ENCODE data around the gene RAI14. TPM values are rescaled to one million over a fixed set of nuclear protein-coding genes. Genes with fewer than 3 reads are reported as not detected.

The RAI14 gene
- total RNA-seq, 2 experiments from 2014 or later: 0.92 to 12.3 TPM

DNA sequence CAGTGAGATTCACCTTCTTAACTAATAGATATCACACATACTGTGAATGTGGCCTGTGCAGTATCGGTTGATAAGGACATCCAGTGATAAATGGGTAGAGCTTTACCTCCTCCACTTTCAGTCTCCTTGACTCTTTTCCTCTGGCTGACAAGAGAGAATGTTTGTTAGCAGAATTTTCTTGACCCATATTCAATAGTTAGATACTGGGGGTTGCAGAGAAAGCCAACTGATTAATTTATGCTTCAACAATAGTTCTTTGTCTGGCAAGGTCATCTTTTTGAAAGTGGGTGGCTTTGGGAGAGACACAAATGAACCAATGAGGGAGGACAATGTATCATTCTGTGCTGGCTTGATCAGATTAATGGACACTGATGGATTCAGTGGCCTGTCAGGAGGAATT lies 213.1 kb downstream of the RAI14 start:
- no TSS peak for BruUV-seq (replicated peaks)
- H3K4me1 ChIP-seq (ENCODE audit: insufficient read depth, low read length, poor library complexity, severe bottlenecking): no peaks in the 10 kb centered on the region
- no peaks in the 10 kb centered on the region for H3K9me3 ChIP-seq (ENCODE audit: low read length)
- H3K4me3 ChIP-seq (ENCODE audit: low read depth, low read length, poor library complexity, severe bottlenecking): no peak overlapping the region
- intact Hi-C loops (cut with micrococcal nuclease; ENCODE audit: unreplicated experiment): no loop called here
- TF ChIP-seq CTCF (conservative IDR thresholded peaks at IDR 0.05; ENCODE audit: low read length) (no peak), EZH2phosphoT487 (IDR thresholded peaks at IDR 0.05; ENCODE audit: borderline replicate concordance, low read depth, low read length) (no peak)
- H3K27ac ChIP-seq (ENCODE audit: low read depth, low read length, poor library complexity, severe bottlenecking): no peak overlapping the region
- ChIA-PET POLR2A (no interaction called here), CTCF (ENCODE audit: unreplicated experiment) (interaction anchor here (1.1 kb wide), 1 partner anchor 12 kb away, joined by 3 read pairs; no protein-coding TSS in a partner anchor)
- no peaks in the 10 kb centered on the region for H4K20me1 ChIP-seq (ENCODE audit: insufficient read depth, low read length)
- no peaks in the 10 kb centered on the region for H3K36me3 ChIP-seq (ENCODE audit: insufficient read depth, low read length)
- H3K9me2 ChIP-seq (ENCODE audit: insufficient read depth, low read length): no peaks in the 10 kb centered on the region
- H3K4me2 ChIP-seq (ENCODE audit: low read length): no peak overlapping the region
- H2AFZ ChIP-seq (ENCODE audit: low read length): no peak overlapping the region
- no peaks in the 10 kb centered on the region for H3K79me2 ChIP-seq (ENCODE audit: insufficient read depth, low read depth, low read length)
- DNase-seq (ENCODE audit: low spot score): no peak

DNA sequence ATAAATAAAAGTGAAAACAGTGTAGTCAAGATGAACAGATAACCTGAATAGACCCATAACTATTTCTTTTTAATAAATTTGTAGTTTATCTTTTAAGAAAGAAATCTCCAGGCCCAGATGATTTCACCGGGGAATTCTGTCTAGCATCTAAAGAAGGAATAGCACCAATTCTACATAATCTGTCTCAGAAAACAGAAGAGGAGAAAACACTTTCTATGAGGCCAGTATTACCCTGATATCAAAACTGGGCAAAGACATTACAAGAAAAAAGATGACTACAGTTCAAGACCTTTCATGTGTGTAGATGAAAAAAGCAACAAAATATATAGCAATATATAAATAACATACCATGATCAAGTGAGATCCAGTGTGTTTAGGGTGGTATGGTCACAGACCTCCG lies 214.3 kb downstream of the RAI14 start:
- Histone ChIP-seq H4K20me1 (ENCODE audit: insufficient read depth, low read length) (no peaks in the 10 kb centered on the region), H3K4me3 (ENCODE audit: low read depth, low read length, poor library complexity, severe bottlenecking) (no peak overlapping the region), H3K36me3 (ENCODE audit: insufficient read depth, low read length) (no peaks in the 10 kb centered on the region), H3K79me2 (ENCODE audit: insufficient read depth, low read depth, low read length) (no peaks in the 10 kb centered on the region), H3K27ac (ENCODE audit: low read depth, low read length, poor library complexity, severe bottlenecking) (no peak overlapping the region), H3K9me3 (ENCODE audit: low read length) (no peaks in the 10 kb centered on the region), H3K4me1 (ENCODE audit: insufficient read depth, low read length, poor library complexity, severe bottlenecking) (no peaks in the 10 kb centered on the region), H3K9me2 (ENCODE audit: insufficient read depth, low read length) (no peaks in the 10 kb centered on the region), H3K4me2 (ENCODE audit: low read length) (no peak overlapping the region), H2AFZ (ENCODE audit: low read length) (no peak overlapping the region)
- no TSS peak for BruUV-seq (replicated peaks)
- no peak for TF ChIP-seq EZH2phosphoT487 (IDR thresholded peaks at IDR 0.05; ENCODE audit: borderline replicate concordance, low read depth, low read length)
- no peak for TF ChIP-seq CTCF (conservative IDR thresholded peaks at IDR 0.05; ENCODE audit: low read length)
- ChIA-PET CTCF (ENCODE audit: unreplicated experiment) (no interaction called here), POLR2A (no interaction called here)
- intact Hi-C loops (cut with micrococcal nuclease; ENCODE audit: unreplicated experiment): no loop called here
- no peak for DNase-seq (ENCODE audit: low spot score)

DNA sequence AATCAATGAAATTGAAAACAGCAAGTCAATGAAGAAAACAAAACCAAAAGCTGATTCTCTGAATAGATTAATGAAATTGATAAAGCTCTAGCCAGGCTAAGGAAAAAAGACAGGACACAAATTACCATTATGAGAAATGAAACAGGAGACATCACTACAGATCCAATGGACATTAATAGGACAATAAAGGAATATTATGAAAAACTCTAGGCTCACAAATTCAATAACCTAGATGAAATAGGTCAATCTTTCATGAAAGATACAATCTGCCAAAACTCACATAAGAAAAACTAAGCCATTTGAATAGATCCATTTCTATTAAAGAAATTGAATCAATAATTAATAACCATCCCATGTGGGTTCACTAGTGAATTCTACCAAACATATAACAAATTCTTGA lies 220.1 kb downstream of the RAI14 start:
- no TSS peak for BruUV-seq (replicated peaks)
- ChIA-PET CTCF (ENCODE audit: unreplicated experiment) (no interaction called here), POLR2A (interaction anchor here (1.0 kb wide), 1 partner anchor 17 kb away, joined by 3 read pairs; no protein-coding TSS in a partner anchor)
- Histone ChIP-seq H3K4me3 (ENCODE audit: low read depth, low read length, poor library complexity, severe bottlenecking) (no peak overlapping the region), H3K4me1 (ENCODE audit: insufficient read depth, low read length, poor library complexity, severe bottlenecking) (no peaks in the 10 kb centered on the region), H2AFZ (ENCODE audit: low read length) (no peak overlapping the region), H3K9me2 (ENCODE audit: insufficient read depth, low read length) (no peaks in the 10 kb centered on the region), H3K27ac (ENCODE audit: low read depth, low read length, poor library complexity, severe bottlenecking) (no peak overlapping the region), H3K4me2 (ENCODE audit: low read length) (no peak overlapping the region), H3K79me2 (ENCODE audit: insufficient read depth, low read depth, low read length) (no peaks in the 10 kb centered on the region), H3K36me3 (ENCODE audit: insufficient read depth, low read length) (no peaks in the 10 kb centered on the region), H3K9me3 (ENCODE audit: low read length) (no peaks in the 10 kb centered on the region), H4K20me1 (ENCODE audit: insufficient read depth, low read length) (no peaks in the 10 kb centered on the region)
- TF ChIP-seq CTCF (conservative IDR thresholded peaks at IDR 0.05; ENCODE audit: low read length): no peak
- no peak for TF ChIP-seq EZH2phosphoT487 (IDR thresholded peaks at IDR 0.05; ENCODE audit: borderline replicate concordance, low read depth, low read length)
- no peak for DNase-seq (ENCODE audit: low spot score)
- intact Hi-C loops (cut with micrococcal nuclease; ENCODE audit: unreplicated experiment): no loop called here
